GM21529 (cell line): Measurements from ENCODE around the gene HEXB.
A peak's percentile ranks its signal among the peaks of the same experiment; 100 is the strongest.
"Not testable (repeated sequence)": the region's sequence is repeated elsewhere in the genome, so short reads cannot be mapped to it uniquely, and the experiment has no call there.

Experiments
- ATAC-seq: cut with Tn5 transposase; IDR thresholded peaks from one replicate; pipeline ENCODE4 v1.9.1; 2021; ENCODE audit not compliant: unreplicated experiment

The HEXB gene

GRCh38 chr5:74725331-74725730 lies 40.3 kb downstream of the HEXB start:
- ATAC-seq: no peak

- ATAC-seq: no peak
Measured at GRCh38 chr5:74736759-74737158, 51.7 kb downstream of the HEXB start.

- no peak for ATAC-seq
Measured at GRCh38 chr5:74738406-74738805, 53.4 kb downstream of the HEXB start.

GRCh38 chr5:74748742-74749141 lies 63.7 kb downstream of the HEXB start:
- ATAC-seq: not testable (repeated sequence)

- ATAC-seq: no peak
Measured at GRCh38 chr5:74761241-74761640, 76.2 kb downstream of the HEXB start.

- no peak for ATAC-seq
Measured at GRCh38 chr5:74762599-74762998, 77.6 kb downstream of the HEXB start.

- no peak for ATAC-seq
Measured at GRCh38 chr5:74763504-74763903, 78.5 kb downstream of the HEXB start.

- no peak for ATAC-seq
Measured at GRCh38 chr5:74765201-74765600, 80.2 kb downstream of the HEXB start.

GRCh38 chr5:74765929-74766328 lies 80.9 kb downstream of the HEXB start:
- ATAC-seq: no peak

- peak; percentile 41 for ATAC-seq
Measured at GRCh38 chr5:74766418-74766848, 81.4 kb downstream of the HEXB start.

- ATAC-seq: peak; percentile 89
Measured at GRCh38 chr5:74766849-74767578, 82.0 kb downstream of the HEXB start, which contains the start of the genes GFM2 and NSA2. TSS of gene GFM2 (minus strand) at chr5:74767117. CDS start at chr5:74763742, 3,375 bp downstream. TSS of gene NSA2 (plus strand) at chr5:74767249. CDS start at chr5:74767361, 112 bp downstream.

GRCh38 chr5:74767579-74767913 lies 82.5 kb downstream of the HEXB start:
- peak; percentile 23 for ATAC-seq
